Measurements from ENCODE around the gene RNF212.

RNF212 gene

GRCh38 chr4:1028574-1029220 lies 84.7 kb downstream of the RNF212 start:
- Histone ChIP-seq H3K27ac (ENCODE audit: insufficient read depth, low read depth, low read length, poor library complexity, severe bottlenecking) (no peak overlapping the region), H3K36me3 (ENCODE audit: control insufficient read depth, insufficient read depth, low read length) (no peaks in the 10 kb centered on the region), H3K27me3 (ENCODE audit: control insufficient read depth, insufficient read depth, low read length, poor library complexity, severe bottlenecking) (no peaks in the 10 kb centered on the region), H3K4me1 (ENCODE audit: control insufficient read depth, insufficient read depth, low read length) (peaks cover 11% of the 10 kb centered on the region), H3K4me3 (ENCODE audit: insufficient read depth, low read depth, low read length) (no peak overlapping the region), H3K9me3 (ENCODE audit: control insufficient read depth, low read length) (no peaks in the 10 kb centered on the region)
- 92% methylated on average over 36 of the region's 36 CpGs for whole genome bisulfite sequencing, 2 experiments

- no peak overlapping the region for H3K27ac ChIP-seq (ENCODE audit: insufficient read depth, low read depth, low read length, poor library complexity, severe bottlenecking)
- WGBS, 2 experiments: 76 to 81% methylated on average over 9 of the region's 9 CpGs
- H3K27me3 ChIP-seq (ENCODE audit: control insufficient read depth, insufficient read depth, low read length, poor library complexity, severe bottlenecking): no peaks in the 10 kb centered on the region
- no peaks in the 10 kb centered on the region for H3K36me3 ChIP-seq (ENCODE audit: control insufficient read depth, insufficient read depth, low read length)
- H3K9me3 ChIP-seq (ENCODE audit: control insufficient read depth, low read length): no peaks in the 10 kb centered on the region
- H3K4me1 ChIP-seq (ENCODE audit: control insufficient read depth, insufficient read depth, low read length): peaks cover 11% of the 10 kb centered on the region
- H3K4me3 ChIP-seq (ENCODE audit: insufficient read depth, low read depth, low read length): no peak overlapping the region
These were observed 85.5 kb downstream of the RNF212 start for GRCh38 chr4:1027915-1028238.

GRCh38 chr4:1027219-1027914 lies 86.0 kb downstream of the RNF212 start:
- H3K4me3 ChIP-seq (ENCODE audit: insufficient read depth, low read depth, low read length): no peak overlapping the region

DNA sequence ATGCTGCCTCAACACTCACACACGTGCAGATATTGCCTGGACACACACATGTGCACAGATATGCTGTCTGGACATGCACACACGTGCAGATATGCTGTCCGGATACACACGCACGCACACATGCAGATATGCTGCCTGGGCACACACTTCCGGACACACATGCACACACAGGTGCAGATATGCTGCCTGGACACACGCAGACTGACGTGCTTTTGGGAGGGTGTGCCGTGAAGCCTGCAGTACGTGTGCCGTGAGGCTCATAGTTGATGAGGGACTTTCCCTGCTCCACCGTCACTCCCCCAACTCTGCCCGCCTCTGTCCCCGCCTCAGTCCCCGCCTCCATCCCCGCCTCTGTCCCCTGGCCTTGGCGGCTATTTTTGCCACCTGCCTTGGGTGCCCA lies 87.2 kb downstream of the RNF212 start:
- no peaks in the 10 kb centered on the region for H3K36me3 ChIP-seq (ENCODE audit: control insufficient read depth, insufficient read depth, low read length)
- WGBS, 2 experiments: 65 to 69% methylated on average over 17 of the region's 17 CpGs
- no peaks in the 10 kb centered on the region for H3K27me3 ChIP-seq (ENCODE audit: control insufficient read depth, insufficient read depth, low read length, poor library complexity, severe bottlenecking)
- no peak overlapping the region for H3K4me3 ChIP-seq (ENCODE audit: insufficient read depth, low read depth, low read length)
- no peaks in the 10 kb centered on the region for H3K9me3 ChIP-seq (ENCODE audit: control insufficient read depth, low read length)
- peaks cover 15% of the 10 kb centered on the region for H3K4me1 ChIP-seq (ENCODE audit: control insufficient read depth, insufficient read depth, low read length)
- H3K27ac ChIP-seq (ENCODE audit: insufficient read depth, low read depth, low read length, poor library complexity, severe bottlenecking): no peak overlapping the region

More at GRCh38 chr4:1027219-1027914, 86.0 kb downstream of the RNF212 start:
- Histone ChIP-seq H3K4me1 (ENCODE audit: control insufficient read depth, insufficient read depth, low read length) (peaks cover 12% of the 10 kb centered on the region), H3K9me3 (ENCODE audit: control insufficient read depth, low read length) (no peaks in the 10 kb centered on the region), H3K27ac (ENCODE audit: insufficient read depth, low read depth, low read length, poor library complexity, severe bottlenecking) (no peak overlapping the region), H3K27me3 (ENCODE audit: control insufficient read depth, insufficient read depth, low read length, poor library complexity, severe bottlenecking) (no peaks in the 10 kb centered on the region), H3K36me3 (ENCODE audit: control insufficient read depth, insufficient read depth, low read length) (no peaks in the 10 kb centered on the region)
- 77 to 78% methylated on average over 26 of the region's 26 CpGs for WGBS, 2 experiments

GRCh38 chr4:1024882-1025545 lies 88.3 kb downstream of the RNF212 start:
- H3K36me3 ChIP-seq (ENCODE audit: control insufficient read depth, insufficient read depth, low read length): no peaks in the 10 kb centered on the region
- peaks cover 17% of the 10 kb centered on the region for H3K4me1 ChIP-seq (ENCODE audit: control insufficient read depth, insufficient read depth, low read length)
- no peaks in the 10 kb centered on the region for H3K9me3 ChIP-seq (ENCODE audit: control insufficient read depth, low read length)
- no peak overlapping the region for H3K27ac ChIP-seq (ENCODE audit: insufficient read depth, low read depth, low read length, poor library complexity, severe bottlenecking)
- 94 to 96% methylated on average over 32 of the region's 32 CpGs for WGBS, 2 experiments
- H3K4me3 ChIP-seq (ENCODE audit: insufficient read depth, low read depth, low read length): no peak overlapping the region
- no peaks in the 10 kb centered on the region for H3K27me3 ChIP-seq (ENCODE audit: control insufficient read depth, insufficient read depth, low read length, poor library complexity, severe bottlenecking)

DNA sequence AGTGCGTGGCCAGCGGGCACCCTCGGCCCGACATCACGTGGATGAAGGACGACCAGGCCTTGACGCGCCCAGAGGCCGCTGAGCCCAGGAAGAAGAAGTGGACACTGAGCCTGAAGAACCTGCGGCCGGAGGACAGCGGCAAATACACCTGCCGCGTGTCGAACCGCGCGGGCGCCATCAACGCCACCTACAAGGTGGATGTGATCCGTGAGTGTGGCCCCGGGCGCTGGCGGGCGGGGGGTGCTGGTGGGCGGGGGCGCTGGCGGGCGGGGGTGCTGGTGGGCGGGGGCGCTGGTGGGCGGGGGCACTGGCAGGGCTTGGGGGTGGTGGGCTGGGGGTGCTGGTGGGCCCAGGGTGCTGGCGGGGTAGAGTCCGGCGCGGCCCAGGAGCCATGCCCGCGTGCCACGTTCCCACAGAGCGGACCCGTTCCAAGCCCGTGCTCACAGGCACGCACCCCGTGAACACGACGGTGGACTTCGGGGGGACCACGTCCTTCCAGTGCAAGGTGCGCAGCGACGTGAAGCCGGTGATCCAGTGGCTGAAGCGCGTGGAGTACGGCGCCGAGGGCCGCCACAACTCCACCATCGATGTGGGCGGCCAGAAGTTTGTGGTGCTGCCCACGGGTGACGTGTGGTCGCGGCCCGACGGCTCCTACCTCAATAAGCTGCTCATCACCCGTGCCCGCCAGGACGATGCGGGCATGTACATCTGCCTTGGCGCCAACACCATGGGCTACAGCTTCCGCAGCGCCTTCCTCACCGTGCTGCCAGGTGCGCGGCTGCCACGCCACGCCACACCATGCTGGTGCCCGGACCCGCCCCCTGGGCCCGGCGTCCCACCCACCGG lies 89.2 kb downstream of the RNF212 start:
- peaks cover 26% of the 10 kb centered on the region for H3K4me1 ChIP-seq (ENCODE audit: control insufficient read depth, insufficient read depth, low read length)
- no peaks in the 10 kb centered on the region for H3K36me3 ChIP-seq (ENCODE audit: control insufficient read depth, insufficient read depth, low read length)
- WGBS, 2 experiments: 96% methylated on average over 79 to 83 of the region's 83 CpGs
- H3K9me3 ChIP-seq (ENCODE audit: control insufficient read depth, low read length): no peaks in the 10 kb centered on the region
- no peak overlapping the region for H3K4me3 ChIP-seq (ENCODE audit: insufficient read depth, low read depth, low read length)
- H3K27ac ChIP-seq (ENCODE audit: insufficient read depth, low read depth, low read length, poor library complexity, severe bottlenecking): no peak overlapping the region
- H3K27me3 ChIP-seq (ENCODE audit: control insufficient read depth, insufficient read depth, low read length, poor library complexity, severe bottlenecking): no peaks in the 10 kb centered on the region

DNA sequence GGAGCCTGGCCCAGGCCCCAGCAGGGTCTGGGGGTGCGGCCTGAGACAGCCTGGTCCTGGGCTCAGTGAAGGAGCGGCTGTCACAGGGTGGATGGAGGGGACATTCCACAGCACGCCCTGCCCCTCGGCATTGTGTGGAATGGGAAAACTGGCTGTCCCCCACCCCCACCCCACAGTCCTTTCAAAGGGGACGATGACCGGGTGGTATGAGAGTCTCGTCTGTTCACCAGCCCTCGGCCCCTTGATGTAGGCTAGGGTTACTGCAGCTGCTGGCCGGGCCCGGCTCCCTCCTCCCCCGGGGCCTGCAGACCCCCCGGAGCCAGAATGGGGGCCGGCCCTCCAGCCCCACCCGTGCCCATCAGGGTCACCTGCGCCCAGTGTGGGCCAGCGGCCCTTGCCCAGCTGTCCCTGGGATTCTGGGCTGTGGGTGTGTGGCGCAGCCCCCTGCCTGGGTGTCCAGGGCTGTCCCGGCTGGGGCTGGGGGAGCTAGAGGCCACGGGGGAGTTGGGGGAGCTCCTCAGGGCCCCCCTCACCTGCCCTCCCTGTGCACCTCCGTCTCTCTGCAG lies 90.2 kb downstream of the RNF212 start:
- H3K27me3 ChIP-seq (ENCODE audit: control insufficient read depth, insufficient read depth, low read length, poor library complexity, severe bottlenecking): no peaks in the 10 kb centered on the region
- H3K9me3 ChIP-seq (ENCODE audit: control insufficient read depth, low read length): no peaks in the 10 kb centered on the region
- H3K36me3 ChIP-seq (ENCODE audit: control insufficient read depth, insufficient read depth, low read length): no peaks in the 10 kb centered on the region
- H3K4me1 ChIP-seq (ENCODE audit: control insufficient read depth, insufficient read depth, low read length): peaks cover 32% of the 10 kb centered on the region
- no peak overlapping the region for H3K4me3 ChIP-seq (ENCODE audit: insufficient read depth, low read depth, low read length)
- H3K27ac ChIP-seq (ENCODE audit: insufficient read depth, low read depth, low read length, poor library complexity, severe bottlenecking): no peak overlapping the region
- 90 to 91% methylated on average over 20 of the region's 20 CpGs for WGBS, 2 experiments

DNA sequence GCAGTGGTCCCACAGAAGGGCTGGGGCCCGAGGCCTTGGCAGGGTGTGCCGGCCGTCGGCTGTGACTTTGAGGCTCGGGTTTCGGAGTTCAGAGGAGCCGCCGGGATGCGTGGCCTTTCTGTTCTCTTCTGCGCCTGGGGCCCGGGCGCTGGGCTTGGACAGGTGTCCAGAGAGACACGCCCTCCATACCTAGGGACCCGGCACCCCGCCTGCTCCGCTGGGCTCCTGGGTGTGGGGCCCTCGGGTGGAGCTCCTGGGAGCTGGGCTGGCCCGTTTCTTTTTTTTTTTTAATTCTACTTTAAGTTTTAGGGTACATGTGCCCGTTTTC lies 90.7 kb downstream of the RNF212 start:
- no peaks in the 10 kb centered on the region for H3K36me3 ChIP-seq (ENCODE audit: control insufficient read depth, insufficient read depth, low read length)
- H3K27me3 ChIP-seq (ENCODE audit: control insufficient read depth, insufficient read depth, low read length, poor library complexity, severe bottlenecking): no peaks in the 10 kb centered on the region
- no peaks in the 10 kb centered on the region for H3K9me3 ChIP-seq (ENCODE audit: control insufficient read depth, low read length)
- H3K27ac ChIP-seq (ENCODE audit: insufficient read depth, low read depth, low read length, poor library complexity, severe bottlenecking): no peak overlapping the region
- no peak overlapping the region for H3K4me3 ChIP-seq (ENCODE audit: insufficient read depth, low read depth, low read length)
- WGBS, 2 experiments: 86 to 88% methylated on average over 19 of the region's 19 CpGs
- peaks cover 27% of the 10 kb centered on the region for H3K4me1 ChIP-seq (ENCODE audit: control insufficient read depth, insufficient read depth, low read length)

DNA sequence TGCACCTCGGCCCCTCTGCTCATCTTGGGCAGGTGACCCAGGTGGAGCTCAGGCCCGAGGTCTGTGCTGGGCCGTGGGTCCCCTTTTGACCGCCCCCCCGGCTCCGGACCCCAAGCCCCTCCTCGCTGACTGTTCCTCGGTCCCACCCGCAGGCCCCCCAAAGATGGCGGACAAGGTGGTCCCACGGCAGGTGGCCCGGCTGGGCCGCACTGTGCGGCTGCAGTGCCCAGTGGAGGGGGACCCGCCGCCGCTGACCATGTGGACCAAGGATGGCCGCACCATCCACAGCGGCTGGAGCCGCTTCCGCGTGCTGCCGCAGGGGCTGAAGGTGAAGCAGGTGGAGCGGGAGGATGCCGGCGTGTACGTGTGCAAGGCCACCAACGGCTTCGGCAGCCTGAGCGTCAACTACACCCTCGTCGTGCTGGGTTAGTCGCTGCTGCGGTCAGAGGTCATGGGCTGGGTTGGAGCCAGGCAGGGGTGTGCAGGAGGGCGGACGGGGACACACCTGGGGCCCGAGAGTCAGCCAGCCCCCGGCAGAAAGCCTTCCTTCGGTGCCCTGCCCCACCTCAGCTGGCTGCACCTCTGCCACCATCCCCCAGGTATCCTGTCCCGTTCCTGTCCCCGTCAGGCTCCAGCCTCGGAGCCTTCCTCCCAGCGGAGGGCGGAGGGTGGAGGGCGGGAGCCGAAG lies 91.2 kb downstream of the RNF212 start:
- WGBS, 2 experiments: 95% methylated on average over 46 of the region's 46 CpGs
- Histone ChIP-seq H3K4me3 (ENCODE audit: insufficient read depth, low read depth, low read length) (no peak overlapping the region), H3K27me3 (ENCODE audit: control insufficient read depth, insufficient read depth, low read length, poor library complexity, severe bottlenecking) (no peaks in the 10 kb centered on the region), H3K27ac (ENCODE audit: insufficient read depth, low read depth, low read length, poor library complexity, severe bottlenecking) (no peak overlapping the region), H3K9me3 (ENCODE audit: control insufficient read depth, low read length) (no peaks in the 10 kb centered on the region), H3K4me1 (ENCODE audit: control insufficient read depth, insufficient read depth, low read length) (peaks cover 23% of the 10 kb centered on the region), H3K36me3 (ENCODE audit: control insufficient read depth, insufficient read depth, low read length) (no peaks in the 10 kb centered on the region)

Measured in ectodermal cell (in vitro differentiated cells).